ENCODE data around the gene SHB. TPM values are rescaled to one million over a fixed set of nuclear protein-coding genes. Genes with fewer than 3 reads are reported as not detected.

SHB gene
- total and polyA plus RNA-seq, 8 donors = 3.5 to 37.7 (median 8.5) TPM

- WGBS, 5 donors = 47 to 67% (median 60%) methylated on average over 5 of the region's 5 CpGs
- intact Hi-C loops (cut with DNase I; ENCODE audit: low total_unique reads) = loop anchor here (10.0 kb wide), 2 partner anchors 46 to 94 kb away; partner anchors contain the start of gene SHB
These were observed 50.6 kb downstream of the SHB start for GRCh38 chr9:38018241-38018957.

GRCh38 chr9:38017885-38018186, 51.2 kb downstream of the SHB start:
- TF ChIP-seq POLR2A (IDR thresholded peaks at IDR 0.05) (no peak), POLR2AphosphoS5 (IDR thresholded peaks at IDR 0.05) (no peak), EP300 (IDR thresholded peaks at IDR 0.05) (no peak), CTCF (IDR thresholded peaks at IDR 0.05) (no peak)
- peaks cover 0 to 30% (median 23%) of the 10 kb centered on the region in 4 donors for H3K36me3 ChIP-seq
- peak overlapping the region in 4 of 5 donors; percentile 28 to 80 (median 76) for H3K27ac ChIP-seq
- intact Hi-C loops (cut with DNase I; ENCODE audit: low total_unique reads) = loop anchor here (10.0 kb wide), 2 partner anchors 47 to 93 kb away; partner anchors contain the start of gene SHB
- no peaks in the 10 kb centered on the region for H3K9me3 ChIP-seq
- 69 to 100% (median 76%) methylated on average over 2 of the region's 2 CpGs for WGBS, 5 donors
- DNase-seq = no peak
- peaks cover 54 to 72% (median 59%) of the 10 kb centered on the region in 4 donors for H3K4me1 ChIP-seq
- H3K4me3 ChIP-seq = no peak overlapping the region
- no peaks in the 10 kb centered on the region for H3K27me3 ChIP-seq

More at GRCh38 chr9:38018241-38018957, 50.6 kb downstream of the SHB start:
- no peak for DNase-seq
- H3K4me1 ChIP-seq = peaks cover 58 to 77% (median 65%) of the 10 kb centered on the region in 4 donors
- H3K9me3 ChIP-seq = no peaks in the 10 kb centered on the region
- TF ChIP-seq POLR2A (IDR thresholded peaks at IDR 0.05) (no peak), EP300 (IDR thresholded peaks at IDR 0.05) (no peak), CTCF (IDR thresholded peaks at IDR 0.05) (no peak), POLR2AphosphoS5 (IDR thresholded peaks at IDR 0.05) (no peak)
- H3K36me3 ChIP-seq = peaks cover 0 to 25% (median 18%) of the 10 kb centered on the region in 4 donors
- no peak overlapping the region for H3K4me3 ChIP-seq
- H3K27me3 ChIP-seq = no peaks in the 10 kb centered on the region
- H3K27ac ChIP-seq = peak overlapping the region; percentile 49 to 80 (median 74)

- no peaks in the 10 kb centered on the region for H3K27me3 ChIP-seq
- WGBS, 5 donors = 37 to 52% (median 45%) methylated on average over 12 to 13 of the region's 13 CpGs
- H3K4me1 ChIP-seq = peaks cover 49 to 67% (median 54%) of the 10 kb centered on the region in 4 donors
- H3K4me3 ChIP-seq = no peak overlapping the region
- no peak for TF ChIP-seq POLR2A (IDR thresholded peaks at IDR 0.05)
- peak in 2 of 3 donors; percentile 19 to 62 for TF ChIP-seq POLR2AphosphoS5 (IDR thresholded peaks at IDR 0.05)
- TF ChIP-seq EP300 (IDR thresholded peaks at IDR 0.05) = no peak
- TF ChIP-seq CTCF (IDR thresholded peaks at IDR 0.05) = peak in 5 of 7 experiments; percentile 33 to 78 (median 49)
- peaks cover 0 to 36% (median 25%) of the 10 kb centered on the region in 4 donors for H3K36me3 ChIP-seq
- intact Hi-C loops (cut with DNase I; ENCODE audit: low total_unique reads) = loop anchor here (10.0 kb wide), 2 partner anchors 47 to 93 kb away; partner anchors contain the start of gene SHB
- peak; percentile 80 to 84 for DNase-seq
- H3K9me3 ChIP-seq = no peaks in the 10 kb centered on the region
- H3K27ac ChIP-seq = peak overlapping the region; percentile 11 to 80 (median 72)
These were observed 51.7 kb downstream of the SHB start for GRCh38 chr9:38017149-38017884.

GRCh38 chr9:38016375-38017135, 52.5 kb downstream of the SHB start:
- DNase-seq = no peak
- peaks cover 0 to 43% (median 27%) of the 10 kb centered on the region in 4 donors for H3K36me3 ChIP-seq
- WGBS, 5 donors = 52 to 61% (median 54%) methylated on average over 12 of the region's 12 CpGs
- intact Hi-C loops (cut with DNase I; ENCODE audit: low total_unique reads) = loop anchor here (10.0 kb wide), 2 partner anchors 48 to 92 kb away; partner anchors contain the start of gene SHB
- H3K27ac ChIP-seq = peak overlapping the region in 4 of 5 donors; percentile 28 to 80 (median 76)
- H3K4me1 ChIP-seq = peaks cover 49 to 59% (median 53%) of the 10 kb centered on the region in 4 donors
- no peak overlapping the region for H3K4me3 ChIP-seq
- H3K9me3 ChIP-seq = no peaks in the 10 kb centered on the region
- TF ChIP-seq EP300 (IDR thresholded peaks at IDR 0.05) (no peak), CTCF (IDR thresholded peaks at IDR 0.05) (no peak), POLR2AphosphoS5 (IDR thresholded peaks at IDR 0.05) (no peak)
- H3K27me3 ChIP-seq = no peaks in the 10 kb centered on the region
